Osteocyte (in vitro differentiated cells): ENCODE measurements around the gene TRAF2. TPM values are rescaled to one million over a fixed set of nuclear protein-coding genes. Genes with fewer than 3 reads are reported as not detected.

Source experiments
- DNase-seq: peaks from one replicate; pipeline ENCODE4 v3.0.0; 2021; ENCODE audit warnings: mixed read lengths; ENCODE audit not compliant: unreplicated experiment; ENCODE audit errors: extremely low spot score
- H3K27ac Mint-ChIP-seq: one replicate; pipeline ENCODE4 v1.8.0; 2021; ENCODE audit warnings: mild to moderate bottlenecking, mixed read lengths; ENCODE audit not compliant: unreplicated experiment
- H3K27me3 Mint-ChIP-seq: one replicate; pipeline ENCODE4 v1.8.0; 2021; ENCODE audit warnings: mixed read lengths; ENCODE audit not compliant: unreplicated experiment
- H3K36me3 Mint-ChIP-seq: one replicate; pipeline ENCODE4 v1.8.0; 2021; ENCODE audit warnings: mixed read lengths; ENCODE audit not compliant: unreplicated experiment
- H3K4me1 Mint-ChIP-seq: one replicate; pipeline ENCODE4 v1.8.0; 2021; ENCODE audit warnings: mixed read lengths; ENCODE audit not compliant: unreplicated experiment
- H3K4me3 Mint-ChIP-seq: one replicate; pipeline ENCODE4 v1.8.0; 2021; ENCODE audit warnings: mild to moderate bottlenecking, moderate library complexity, mixed read lengths; ENCODE audit not compliant: unreplicated experiment
- H3K9me3 Mint-ChIP-seq: one replicate; pipeline ENCODE4 v1.8.0; 2021; ENCODE audit warnings: mixed read lengths; ENCODE audit not compliant: unreplicated experiment
- CTCF ChIP-seq: fragments of 200-600 bp; sonication (generic); IDR thresholded peaks from 2 replicates; pipeline ENCODE4 v1.5.0; 2021; ENCODE audit warnings: antibody characterized with exemption, mild to moderate bottlenecking, moderate library complexity
- total RNA-seq: library from RNA; stranded (reverse); gene quantifications from 2 replicates; pipeline ENCODE4 v1.2.1, GENCODE V29; 2021

The TRAF2 gene
- total RNA-seq, 1 donor from 2014 or later: 14.4 TPM

DNA sequence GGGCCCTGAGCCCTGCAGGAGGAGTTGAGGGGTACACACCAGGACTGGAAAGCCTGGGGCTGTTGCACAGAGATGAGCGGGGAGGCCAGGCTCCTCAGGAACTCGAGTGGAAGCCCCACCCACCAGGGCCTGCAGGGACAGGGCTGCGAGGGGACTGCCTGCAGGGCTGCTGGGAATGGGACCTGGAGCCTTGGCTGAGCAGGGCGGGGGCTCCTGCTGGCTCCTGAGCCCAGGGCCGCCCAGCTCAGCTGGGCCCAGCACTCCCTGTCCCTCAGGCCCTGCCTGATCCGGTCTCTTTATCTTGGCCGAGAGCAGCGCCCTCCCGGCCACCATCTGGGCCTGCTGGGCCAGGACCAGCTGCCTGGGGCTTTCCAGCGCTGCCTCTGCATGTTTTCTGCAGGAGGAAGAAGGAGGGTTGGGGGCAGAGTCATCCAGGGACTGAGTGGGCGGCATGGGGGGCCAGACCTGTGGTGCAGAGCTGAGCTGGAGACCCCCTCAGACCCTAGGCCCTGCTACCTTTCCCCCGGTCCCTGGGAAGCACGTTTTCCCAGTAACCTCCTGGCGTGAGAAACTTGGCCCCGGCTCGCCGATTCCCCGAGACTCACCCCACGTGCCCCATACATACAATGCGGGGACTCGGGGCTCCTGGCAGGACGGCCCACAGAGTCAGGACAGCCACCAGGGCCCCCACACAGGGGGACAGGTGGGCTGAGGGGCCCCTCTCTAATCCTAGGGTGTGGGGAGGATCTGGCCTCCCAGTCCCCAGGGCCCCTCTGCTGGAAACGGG lies 75.2 kb downstream of the TRAF2 start:
- TF ChIP-seq CTCF: no peak
- DNase-seq: no peak

DNA sequence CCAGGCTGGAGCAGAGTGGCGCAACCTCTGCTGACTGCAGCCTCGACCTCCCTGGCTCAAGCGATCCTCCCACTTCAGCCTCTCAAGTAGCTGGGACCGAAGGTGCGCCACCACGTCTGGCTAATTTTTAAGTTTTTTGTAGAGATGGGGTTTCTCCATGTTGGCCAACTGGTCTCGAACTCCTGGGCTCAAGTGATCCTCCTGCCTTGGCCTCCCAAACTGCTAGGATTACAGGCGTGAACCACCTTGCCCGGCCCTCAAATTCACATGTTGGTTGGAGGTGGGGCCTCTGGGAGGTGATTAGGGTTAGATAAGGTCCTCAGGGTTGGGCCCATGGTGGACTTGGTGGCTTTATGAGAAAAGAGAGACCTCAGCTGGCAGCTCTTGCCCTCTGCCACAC lies 75.8 kb downstream of the TRAF2 start:
- no peak for TF ChIP-seq CTCF
- Mint-ChIP-seq H3K4me1 (peaks cover 20% of the 10 kb centered on the region), H3K9me3 (no peaks in the 10 kb centered on the region), H3K4me3 (no peak overlapping the region), H3K27me3 (peaks cover 3% of the 10 kb centered on the region), H3K36me3 (no peaks in the 10 kb centered on the region), H3K27ac (no peak overlapping the region)
- DNase-seq: no peak

More for the DNA sequence above, 75.2 kb downstream of the TRAF2 start:
- peaks cover 20% of the 10 kb centered on the region for H3K4me1 Mint-ChIP-seq
- no peaks in the 10 kb centered on the region for H3K9me3 Mint-ChIP-seq
- peaks cover 3% of the 10 kb centered on the region for H3K27me3 Mint-ChIP-seq
- H3K27ac Mint-ChIP-seq: no peak overlapping the region
- no peak overlapping the region for H3K4me3 Mint-ChIP-seq
- no peaks in the 10 kb centered on the region for H3K36me3 Mint-ChIP-seq

DNA sequence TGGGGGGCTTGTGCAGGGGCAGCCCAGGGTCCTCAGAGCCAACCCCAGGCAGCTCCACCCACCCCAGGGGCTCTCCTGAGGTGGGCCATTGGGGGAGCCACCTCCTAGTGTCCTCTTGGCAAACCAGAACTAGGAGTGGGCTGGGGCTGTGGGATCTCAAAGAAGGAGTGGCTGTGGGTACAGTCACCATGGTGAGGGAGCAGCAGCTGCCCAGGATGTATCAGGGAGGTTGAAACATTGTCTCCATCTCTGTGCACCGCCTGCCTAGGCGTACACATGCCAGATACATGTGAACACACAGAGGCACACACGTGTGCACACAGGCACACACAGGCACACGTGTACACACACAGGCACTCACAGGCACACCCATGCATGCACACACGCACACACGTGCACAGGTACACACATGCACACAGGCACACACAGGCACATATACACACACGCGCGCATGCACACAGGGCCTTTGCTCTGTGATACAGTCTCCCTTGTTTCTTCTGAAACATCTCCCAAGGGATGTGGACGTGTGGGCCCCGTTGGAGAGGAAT lies 76.5 kb downstream of the TRAF2 start:
- Mint-ChIP-seq H3K4me3 (no peak overlapping the region), H3K9me3 (no peaks in the 10 kb centered on the region), H3K27me3 (peaks cover 3% of the 10 kb centered on the region), H3K4me1 (peaks cover 20% of the 10 kb centered on the region), H3K27ac (no peak overlapping the region), H3K36me3 (no peaks in the 10 kb centered on the region)
- DNase-seq: no peak
- no peak for TF ChIP-seq CTCF

GRCh38 chr9:136963341-136963740 lies 77.0 kb downstream of the TRAF2 start:
- H3K27me3 Mint-ChIP-seq: peaks cover 3% of the 10 kb centered on the region
- DNase-seq: no peak
- no peak for TF ChIP-seq CTCF
- no peak overlapping the region for H3K4me3 Mint-ChIP-seq
- no peak overlapping the region for H3K27ac Mint-ChIP-seq
- no peaks in the 10 kb centered on the region for H3K9me3 Mint-ChIP-seq
- peaks cover 20% of the 10 kb centered on the region for H3K4me1 Mint-ChIP-seq
- no peaks in the 10 kb centered on the region for H3K36me3 Mint-ChIP-seq

GRCh38 chr9:136963751-136964150 lies 77.4 kb downstream of the TRAF2 start:
- Mint-ChIP-seq H3K4me1 (peaks cover 20% of the 10 kb centered on the region), H3K36me3 (no peaks in the 10 kb centered on the region), H3K9me3 (no peaks in the 10 kb centered on the region), H3K4me3 (no peak overlapping the region), H3K27ac (no peak overlapping the region), H3K27me3 (peaks cover 3% of the 10 kb centered on the region)
- DNase-seq: no peak
- no peak for TF ChIP-seq CTCF
